Skin of body (tissue), 2 donors: ENCODE results near the gene TMCC3. TPM values are rescaled to one million over a fixed set of nuclear protein-coding genes. Genes with fewer than 3 reads are reported as not detected.
"Not testable (repeated sequence)": the region's sequence is repeated elsewhere in the genome, so short reads cannot be mapped to it uniquely, and the experiment has no call there.

Experiments
- DNase-seq: peaks from one replicate; lab custom pipeline; 2025; lab: John Stamatoyannopoulos, UW
- total RNA-seq: library from RNA; depleted of rRNA; stranded (reverse); fragments of >200 nt; gene quantifications from one replicate; pipeline ENCODE4 v1.2.3, GENCODE V29; 2014

Gene TMCC3
- total RNA-seq, 1 donor from 2014 or later, result 9.8 TPM

DNA sequence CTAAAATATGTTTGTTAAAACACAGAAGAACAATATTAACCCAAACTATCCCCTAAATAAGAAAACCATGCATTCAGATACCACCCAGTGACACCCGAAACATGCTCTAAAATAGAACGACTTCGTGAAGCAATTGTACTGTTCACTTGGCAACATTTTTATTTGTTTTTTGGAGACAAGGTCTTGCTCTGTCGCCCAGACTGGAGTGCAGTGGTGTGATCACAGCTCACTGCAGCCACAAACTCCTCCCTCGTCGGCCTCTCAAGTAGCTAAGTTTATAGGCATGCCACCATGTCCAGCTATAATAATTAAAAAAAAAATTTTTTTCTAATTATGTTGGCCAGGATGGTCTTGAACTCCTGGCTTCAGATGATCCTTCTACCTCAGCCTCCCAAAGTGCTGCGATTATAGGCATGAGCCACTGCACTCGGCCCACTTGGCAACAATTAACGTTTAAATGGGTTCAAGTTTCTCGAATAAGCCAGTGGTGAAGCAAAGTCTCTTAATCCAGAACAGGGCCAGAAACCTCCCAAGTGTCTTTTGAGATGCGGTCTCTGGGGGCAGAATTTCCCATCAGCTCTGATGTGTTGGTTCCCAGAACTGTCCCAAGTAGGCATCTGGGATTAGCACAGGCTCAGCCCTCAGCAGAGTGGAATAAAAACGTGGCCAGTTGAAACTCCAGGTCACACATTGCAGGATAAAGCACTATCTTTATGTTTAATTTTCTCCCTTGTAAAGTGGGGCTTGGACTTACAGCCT is 74.5 kb downstream of the TMCC3 start:
- DNase-seq, result no peak

GRCh38 chr12:94575024-94575423 is 75.3 kb downstream of the TMCC3 start:
- no peak for DNase-seq

- peak; percentile 2 for DNase-seq
These were observed 78.8 kb downstream of the TMCC3 start for GRCh38 chr12:94571556-94571955.

GRCh38 chr12:94570161-94570560 is 80.2 kb downstream of the TMCC3 start:
- DNase-seq, result no peak

DNA sequence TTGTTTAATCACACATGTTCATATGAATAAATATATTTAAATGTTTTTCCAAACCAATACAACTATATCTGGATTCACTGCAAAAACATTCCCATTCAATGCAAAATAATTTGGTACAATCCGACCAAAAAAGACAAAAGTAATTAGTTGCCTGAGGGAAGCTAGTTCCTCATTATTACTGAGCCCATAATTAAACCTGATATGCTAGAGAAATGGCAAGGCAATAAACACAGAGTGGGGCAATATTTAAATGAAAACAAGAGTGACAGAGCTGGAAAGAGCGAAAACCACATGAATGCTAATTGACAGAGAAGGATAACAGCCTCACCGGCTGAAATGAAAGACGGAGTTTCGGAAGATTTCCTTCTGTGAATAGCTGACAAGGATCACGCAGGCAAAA is 82.6 kb downstream of the TMCC3 start:
- no peak for DNase-seq

GRCh38 chr12:94566345-94566744 is 84.0 kb downstream of the TMCC3 start:
- DNase-seq, result no peak

- no peak for DNase-seq
These were observed 84.7 kb downstream of the TMCC3 start for GRCh38 chr12:94565683-94566082.

DNA sequence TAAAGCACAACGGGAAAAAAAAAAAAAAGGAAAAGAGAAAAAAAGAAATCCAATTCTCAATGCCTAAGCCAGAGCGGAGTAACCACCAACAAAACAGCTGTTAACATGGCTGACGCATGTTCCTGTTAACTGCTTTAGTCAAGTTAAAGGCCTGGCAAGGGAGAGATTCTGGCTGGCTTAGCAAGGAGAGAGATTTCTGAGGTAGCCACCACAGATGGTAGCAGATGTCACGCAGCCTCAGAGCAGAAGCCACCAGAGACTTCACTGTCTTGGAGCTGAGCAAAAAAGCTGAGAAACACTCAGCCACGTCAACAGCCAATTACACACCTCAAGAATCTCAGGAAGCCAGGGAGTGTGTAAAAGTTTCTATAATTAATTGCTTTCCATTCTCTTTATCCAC is 87.1 kb downstream of the TMCC3 start:
- DNase-seq, result peak; percentile 24

DNA sequence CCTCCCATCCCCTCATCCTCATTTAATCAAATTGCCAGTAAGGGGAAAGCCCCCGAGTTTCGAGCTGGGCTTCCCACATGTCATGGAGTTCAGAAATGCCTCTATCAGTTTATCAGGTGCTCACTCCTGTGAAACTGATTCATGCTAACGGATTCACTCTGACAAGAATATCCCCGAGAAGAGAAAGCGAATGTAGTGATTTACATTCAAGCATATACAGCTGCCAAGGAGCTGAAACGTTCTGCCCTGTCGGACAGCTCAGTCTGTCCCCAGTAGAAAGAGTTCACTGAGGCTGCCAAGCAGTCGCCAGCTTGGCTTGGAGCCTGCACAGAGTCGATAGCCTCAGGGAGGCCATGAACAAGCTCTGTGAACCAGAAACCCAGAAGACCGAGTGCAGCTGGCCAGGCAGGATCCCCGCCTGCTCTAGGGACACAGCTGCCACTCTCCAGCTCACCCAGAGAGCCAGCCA is 88.4 kb downstream of the TMCC3 start:
- DNase-seq, result no peak

DNA sequence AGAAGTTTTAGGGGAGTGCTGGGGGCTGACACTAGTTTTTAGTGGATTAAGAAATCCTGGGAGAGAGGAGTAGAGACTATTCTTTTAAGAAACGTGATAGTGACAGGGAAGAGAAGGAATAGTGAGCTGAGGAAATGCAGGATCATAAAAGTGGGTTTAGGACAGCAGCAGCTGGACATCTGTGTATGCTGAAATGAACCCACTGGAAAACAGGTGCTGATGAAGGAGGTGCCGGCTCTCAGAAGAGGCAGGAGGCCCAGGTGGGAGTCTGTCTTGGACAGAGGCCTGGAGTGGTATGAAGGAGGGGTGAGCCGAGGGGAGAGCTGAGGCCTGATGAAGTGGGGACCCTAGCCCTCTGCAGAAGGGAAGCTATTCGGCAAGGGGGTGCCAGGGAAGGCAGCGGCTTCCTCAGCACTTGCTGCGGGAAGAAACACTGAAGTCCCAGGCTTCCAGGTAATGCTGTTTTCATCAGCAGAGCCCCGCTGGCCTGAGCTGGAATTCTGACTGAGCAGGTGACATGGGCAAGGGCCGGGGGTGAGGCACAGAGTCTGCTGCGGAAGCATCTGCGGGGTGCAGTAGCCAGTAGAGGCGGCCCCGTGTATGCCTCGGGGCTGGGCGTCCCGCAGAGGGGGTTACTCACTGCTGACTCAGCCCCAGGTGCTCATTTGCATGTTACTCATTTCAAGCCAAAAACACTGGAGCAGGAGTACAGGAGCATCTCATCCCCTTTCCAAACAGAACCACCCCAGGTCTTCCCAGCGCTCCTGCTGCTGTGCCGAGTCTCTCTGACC is 89.7 kb downstream of the TMCC3 start:
- no peak for DNase-seq

DNA sequence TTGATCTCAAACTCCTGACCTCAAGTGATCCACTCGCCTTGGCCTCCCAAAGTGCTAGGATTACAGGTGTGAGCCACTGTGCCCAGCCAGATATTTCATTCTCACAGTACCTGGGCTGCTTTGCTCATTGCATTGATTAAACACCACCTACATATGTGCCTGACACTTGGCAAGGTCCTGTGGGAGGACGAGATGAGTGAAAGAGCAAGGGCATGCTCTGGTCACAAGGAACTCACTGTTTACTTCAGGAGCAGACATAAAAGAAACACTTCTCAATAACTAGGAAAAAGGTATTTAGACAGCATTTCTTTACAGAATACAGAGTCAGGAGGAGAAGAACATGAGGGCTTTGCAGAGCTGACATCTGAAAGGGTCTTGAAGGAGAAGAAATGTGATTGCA is 91.7 kb downstream of the TMCC3 start:
- no peak for DNase-seq

DNA sequence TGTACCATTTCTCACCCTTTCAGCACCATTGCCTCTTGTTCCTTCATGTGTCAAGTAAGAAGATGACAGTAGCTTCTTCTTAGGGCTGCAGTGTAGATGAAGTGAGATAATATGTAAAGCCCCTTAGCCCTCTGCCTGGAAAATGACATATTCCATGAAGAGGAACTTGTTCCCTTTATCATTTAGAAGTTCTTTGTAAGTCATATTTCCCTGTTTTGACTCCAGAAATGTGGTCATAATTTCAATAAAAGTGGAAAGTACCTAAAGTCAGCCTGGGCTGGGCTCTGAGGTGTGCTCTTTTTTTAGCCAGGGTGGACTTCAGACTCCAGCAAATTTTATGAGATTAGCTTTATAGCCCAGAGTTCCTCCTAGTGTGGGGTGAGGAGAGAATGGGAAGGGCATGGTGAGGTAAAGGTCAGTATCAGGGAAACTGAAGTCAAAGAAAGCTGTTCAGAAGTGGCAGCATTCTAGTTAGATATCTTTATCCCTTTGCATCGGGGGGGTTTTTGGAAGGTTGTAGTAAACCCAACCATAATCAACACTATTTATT is 92.5 kb downstream of the TMCC3 start:
- no peak for DNase-seq

DNA sequence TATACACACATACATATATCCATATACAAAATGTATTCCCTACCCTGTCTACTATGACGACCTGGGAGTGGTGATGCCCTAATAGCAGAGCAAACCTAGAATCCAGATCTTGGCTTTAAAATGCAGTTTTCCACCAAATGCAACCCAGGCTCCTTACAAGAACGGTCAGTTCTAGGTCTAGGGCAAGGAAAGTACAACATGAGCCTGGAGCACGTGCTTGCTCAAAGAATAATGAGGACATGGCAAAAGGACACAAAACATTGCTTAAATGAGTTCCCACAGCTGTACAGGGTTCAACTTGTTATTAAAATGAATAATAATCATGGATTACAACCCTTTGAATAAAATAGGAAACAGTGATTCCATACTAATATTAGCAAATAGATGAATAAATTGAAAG is 94.7 kb downstream of the TMCC3 start:
- DNase-seq, result no peak

GRCh38 chr12:94553875-94554274 is 96.5 kb downstream of the TMCC3 start:
- no peak for DNase-seq

- DNase-seq, result no peak
These were observed 97.2 kb downstream of the TMCC3 start for GRCh38 chr12:94553130-94553519.

DNA sequence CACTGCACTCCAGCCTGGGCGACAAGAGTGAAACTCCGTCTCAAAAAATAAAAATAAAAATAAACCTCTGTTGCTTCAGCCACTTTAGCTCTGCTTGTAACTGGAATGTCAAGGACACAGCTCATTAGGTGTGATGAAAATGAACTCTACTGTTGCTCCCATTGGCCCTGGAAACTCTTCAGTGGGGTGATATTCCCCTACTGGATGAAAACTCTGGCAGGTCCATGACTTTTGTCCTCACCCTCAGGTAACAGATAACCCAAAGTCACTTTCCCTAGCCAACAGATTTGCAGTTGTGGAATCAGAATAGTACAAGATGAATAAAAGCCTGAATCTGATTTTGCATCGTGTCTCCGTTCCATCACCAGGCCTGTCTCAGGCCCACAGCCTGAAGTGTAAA is 98.5 kb downstream of the TMCC3 start:
- no peak for DNase-seq

DNA sequence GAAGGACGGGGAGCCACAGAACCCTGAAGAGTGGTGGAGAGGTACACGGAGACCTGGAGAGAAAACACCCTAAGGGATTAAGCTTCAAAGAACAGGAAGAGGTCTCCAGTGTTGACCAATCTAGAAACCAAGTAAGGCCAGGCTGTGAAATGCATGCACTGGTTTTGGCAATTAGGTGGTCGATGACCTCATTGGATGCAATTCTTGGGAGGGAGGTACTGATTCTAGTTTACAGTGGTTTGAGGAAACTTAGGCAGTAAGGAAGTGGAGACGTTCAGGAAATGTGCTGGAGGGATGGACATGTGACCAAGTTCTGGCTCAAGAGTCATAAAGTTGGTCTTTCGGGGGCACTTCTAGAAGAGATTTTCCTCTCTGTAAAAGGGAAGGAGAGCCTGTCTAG is 99.4 kb downstream of the TMCC3 start:
- DNase-seq, result no peak

GRCh38 chr12:94548833-94549232 is 101.5 kb downstream of the TMCC3 start:
- DNase-seq, result not testable (repeated sequence)

- peak; percentile 12 for DNase-seq
These were observed 104.2 kb downstream of the TMCC3 start for GRCh38 chr12:94545935-94546771.

DNA sequence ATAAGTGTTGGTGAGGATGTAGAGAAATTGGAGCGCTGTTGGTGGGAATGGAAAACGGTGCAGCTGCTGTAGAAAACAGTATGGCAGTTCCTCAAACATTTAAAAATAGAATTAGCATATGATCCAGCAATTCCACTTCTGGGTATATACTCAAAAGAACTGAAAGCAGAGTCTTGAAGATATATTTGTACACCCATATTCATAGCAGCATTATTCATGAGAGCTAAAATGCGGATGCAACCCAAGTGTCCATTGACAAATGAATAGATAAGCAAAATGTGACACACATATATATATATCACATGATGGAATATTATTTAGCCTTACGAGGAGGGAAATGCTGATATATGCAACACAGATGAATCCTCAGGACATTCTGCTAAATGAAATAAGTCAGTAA is 106.0 kb downstream of the TMCC3 start:
- no peak for DNase-seq

GRCh38 chr12:94538318-94538717 is 112.0 kb downstream of the TMCC3 start:
- no peak for DNase-seq
